Lung (tissue), 16 donors: ENCODE data around the gene GRIN2A. TPM values are rescaled to one million over a fixed set of nuclear protein-coding genes. Genes with fewer than 3 reads are reported as not detected.

Source experiments
- ATAC-seq: fragments of 200-7000 bp; cut with Tn5 transposase; one replicate; pipeline ENCODE4 v1.9.1; 2020; ENCODE audit warnings: moderate number of reproducible peaks; ENCODE audit not compliant: insufficient read depth, low FRiP score
- DNase-seq, 3 donors: peaks; one replicate each; pipeline ENCODE4 v3.0.0-alpha.2; 2013 to 2017
- H3K27ac ChIP-seq, 2 donors: one replicate each; pipeline ENCODE4 v1.5.1; 2013; ENCODE audit warnings: mild to moderate bottlenecking in 2 of 2, moderate library complexity in 2 of 2, control low read depth in 1 of 2, inconsistent platforms in 1 of 2, low read depth in 1 of 2, low read length in 1 of 2
- H3K27me3 ChIP-seq, 3 donors: one replicate each; pipeline ENCODE4 v1.5.1; 2013; ENCODE audit warnings: low read length in 2 of 3; ENCODE audit not compliant: control insufficient read depth in 3 of 3, insufficient read depth in 3 of 3
- H3K36me3 ChIP-seq, 4 donors: one replicate each; pipeline ENCODE4 v1.5.1; 2013; ENCODE audit warnings: low read length in 4 of 4, mild to moderate bottlenecking in 1 of 4, moderate library complexity in 1 of 4; ENCODE audit not compliant: control insufficient read depth in 4 of 4, insufficient read depth in 4 of 4
- H3K4me1 ChIP-seq, 5 donors: one replicate each; pipeline ENCODE4 v1.5.1; 2013; ENCODE audit warnings: low read length in 5 of 5, mild to moderate bottlenecking in 2 of 5, moderate library complexity in 1 of 5; ENCODE audit not compliant: control insufficient read depth in 5 of 5, insufficient read depth in 5 of 5
- H3K4me3 ChIP-seq: one replicate; pipeline ENCODE4 v1.5.1; 2013; ENCODE audit warnings: mild to moderate bottlenecking, control low read depth, moderate library complexity
- H3K9ac ChIP-seq, 2 donors: one replicate each; pipeline ENCODE4 v1.5.1; 2013; ENCODE audit warnings: low read length in 2 of 2, control low read depth in 1 of 2; ENCODE audit not compliant: insufficient read depth in 1 of 2
- H3K9me3 ChIP-seq, 4 donors: one replicate each; pipeline ENCODE4 v1.5.1; 2013; ENCODE audit warnings: low read length in 3 of 4, mild to moderate bottlenecking in 1 of 4, moderate library complexity in 1 of 4; ENCODE audit not compliant: control insufficient read depth in 4 of 4, insufficient read depth in 3 of 4
- WGBS, 2 donors: extraction: QIAGEN DNeasy Blood & Tissue Kit; methylation state at CpG; one replicate each; pipeline ENCODE4 v1.1.7; 2013; 5-methylcytosine and 5-hydroxymethylcytosine counted together
- long read RNA-seq, 5 donors: transcript quantifications; one replicate each; lab custom pipeline, GENCODE V29; 2026
- polyA plus RNA-seq, 2 donors: library from polyadenylated mRNA; stranded (reverse); fragments of 200-250 nt; gene quantifications; one replicate each; pipeline ENCODE4 v1.2.1, GENCODE V29; 2013
- total RNA-seq, 2 donors: library from RNA; depleted of rRNA in 1 of 2; stranded (reverse); fragments of >200 nt in 1 of 2; gene quantifications; one replicate each; pipeline ENCODE4 v1.2.1, GENCODE V29; 2014 to 2021
- TF ChIP-seq, protein P1 (sequence below): IDR thresholded peaks from 2 replicates; pipeline ENCODE4 v1.5.1; 2012; ENCODE audit warnings: mild to moderate bottlenecking; ENCODE audit errors: control extremely low read depth, extremely low read depth
- donor health status: control.
- donor health status: control.
- donor health status: Bipolar disorder and iron deficiency.
- donor health status: healthy.
- donor health status: DM: yes; HTN: yes; CAD: no.

Gene GRIN2A
- total RNA-seq: under 1 TPM; 0.18 to 0.37 TPM
- under 1 TPM; 0.02 TPM for polyA plus RNA-seq
- long read RNA-seq, donor 1: 0 reads
- long read RNA-seq, donor 2: 0 reads
- long read RNA-seq, donor 3: 0 reads
- long read RNA-seq, donor 4: 0 reads
- long read RNA-seq, donor 5: 0 reads

DNA sequence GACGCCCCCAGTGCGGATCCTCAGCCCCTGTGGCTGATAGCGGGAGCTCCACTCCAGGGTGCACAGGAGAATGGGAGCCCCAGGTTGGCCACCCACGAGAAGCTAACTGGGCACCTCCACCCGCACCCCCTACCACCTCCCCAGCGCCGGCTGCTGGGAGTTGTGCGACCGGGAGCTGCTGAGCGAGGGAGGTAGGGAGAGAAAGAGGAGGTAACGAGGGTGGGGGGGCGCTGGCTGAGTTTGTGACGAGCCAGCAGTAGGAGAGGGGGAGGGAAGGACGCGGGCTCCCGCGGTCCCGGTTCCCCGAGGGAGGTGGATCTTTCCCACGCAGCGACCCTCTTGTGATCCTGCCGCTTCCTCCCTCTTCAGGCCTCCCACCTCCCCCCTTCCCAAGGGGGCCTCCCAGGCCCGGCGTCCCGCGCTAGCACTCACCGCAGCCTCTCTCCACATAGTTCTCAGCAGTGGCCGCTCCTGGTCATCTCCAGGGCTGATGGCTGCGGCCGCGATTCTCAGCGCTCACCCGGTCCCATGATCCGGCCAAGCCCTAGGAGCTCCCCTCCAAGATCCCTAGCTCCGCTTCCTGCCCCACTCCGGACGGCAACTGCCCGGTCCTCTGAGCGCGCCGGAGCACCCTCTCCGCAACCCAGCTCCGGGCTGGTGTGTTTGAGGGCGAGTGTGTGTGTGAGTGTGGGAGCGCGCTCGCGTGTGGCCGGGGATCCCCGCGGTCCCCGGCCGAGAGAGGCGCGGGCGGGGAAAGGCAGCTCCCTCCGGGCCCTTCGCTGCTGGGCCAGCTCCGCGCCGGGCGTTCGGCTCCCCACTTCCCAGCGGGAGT, at the start of gene GRIN2A:
Gene GRIN2A, minus strand, starts transcription at position 207 of the 832 bp plus-strand sequence. CDS start 2,017 bp downstream, outside the sequence.
- DNase-seq (peak in 2 of 3 donors; percentile 6 to 9), ATAC-seq (no peak)
- TF ChIP-seq, protein P1, sequence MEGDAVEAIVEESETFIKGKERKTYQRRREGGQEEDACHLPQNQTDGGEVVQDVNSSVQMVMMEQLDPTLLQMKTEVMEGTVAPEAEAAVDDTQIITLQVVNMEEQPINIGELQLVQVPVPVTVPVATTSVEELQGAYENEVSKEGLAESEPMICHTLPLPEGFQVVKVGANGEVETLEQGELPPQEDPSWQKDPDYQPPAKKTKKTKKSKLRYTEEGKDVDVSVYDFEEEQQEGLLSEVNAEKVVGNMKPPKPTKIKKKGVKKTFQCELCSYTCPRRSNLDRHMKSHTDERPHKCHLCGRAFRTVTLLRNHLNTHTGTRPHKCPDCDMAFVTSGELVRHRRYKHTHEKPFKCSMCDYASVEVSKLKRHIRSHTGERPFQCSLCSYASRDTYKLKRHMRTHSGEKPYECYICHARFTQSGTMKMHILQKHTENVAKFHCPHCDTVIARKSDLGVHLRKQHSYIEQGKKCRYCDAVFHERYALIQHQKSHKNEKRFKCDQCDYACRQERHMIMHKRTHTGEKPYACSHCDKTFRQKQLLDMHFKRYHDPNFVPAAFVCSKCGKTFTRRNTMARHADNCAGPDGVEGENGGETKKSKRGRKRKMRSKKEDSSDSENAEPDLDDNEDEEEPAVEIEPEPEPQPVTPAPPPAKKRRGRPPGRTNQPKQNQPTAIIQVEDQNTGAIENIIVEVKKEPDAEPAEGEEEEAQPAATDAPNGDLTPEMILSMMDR: no peak
- peaks cover 0 to 18% (median 5%) of the 10 kb centered on the region in 5 donors for H3K4me1 ChIP-seq
- H3K9me3 ChIP-seq: peaks cover 0 to 4% (median 0%) of the 10 kb centered on the region in 4 donors
- no peak within 1 kb of the TSS for H3K4me3 ChIP-seq
- H3K9ac ChIP-seq: no peak within 1 kb of the TSS
- H3K27ac ChIP-seq: no peak within 1 kb of the TSS
- H3K27me3 ChIP-seq: peaks cover 7 to 70% (median 40%) of the 10 kb centered on the region in 3 donors
- 1 to 2% methylated on average over 46 to 64 of the region's 64 CpGs for WGBS, 2 donors
- H3K36me3 ChIP-seq: no peaks in the 10 kb centered on the region

GRCh38 chr16:10231563-10231962, 49.3 kb upstream of the GRIN2A start:
- Histone ChIP-seq H3K36me3 (no peaks in the 10 kb centered on the region), H3K9me3 (peaks cover 0 to 17% (median 4%) of the 10 kb centered on the region in 4 donors), H3K27me3 (no peaks in the 10 kb centered on the region), H3K4me1 (no peaks in the 10 kb centered on the region), H3K27ac (no peak overlapping the region), H3K9ac (no peak overlapping the region), H3K4me3 (no peak overlapping the region)
- TF ChIP-seq, protein P1: no peak
- ATAC-seq: no peak
- 91 to 98% methylated on average over 2 of the region's 2 CpGs for WGBS, 2 donors
- no peak for DNase-seq

DNA sequence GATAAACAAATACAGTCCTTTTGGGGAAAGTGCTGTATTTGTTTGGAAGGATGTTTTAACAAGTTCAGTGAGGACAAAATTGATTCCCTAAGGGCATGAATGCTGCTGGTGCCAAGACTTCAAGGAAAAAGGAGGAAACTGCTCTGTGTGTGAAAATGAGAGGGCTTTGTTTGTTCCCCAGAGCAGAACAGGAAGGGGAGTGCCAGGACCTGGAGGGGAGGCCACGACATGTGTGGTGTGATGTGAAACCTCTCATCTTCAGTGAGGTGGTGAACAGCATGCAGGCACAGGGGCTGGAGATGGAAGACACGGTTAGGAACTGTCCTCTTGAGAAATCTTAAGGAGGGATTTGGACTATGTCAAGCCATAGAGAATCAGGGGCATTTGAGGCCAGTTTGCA, 46.6 kb upstream of the GRIN2A start:
- TF ChIP-seq, protein P1: no peak
- no peak for ATAC-seq
- 3 to 6% methylated on average over 2 of the region's 2 CpGs for WGBS, 2 donors

More for the DNA sequence above, 46.6 kb upstream of the GRIN2A start:
- Histone ChIP-seq H3K27me3 (no peaks in the 10 kb centered on the region), H3K9me3 (peaks cover 0 to 17% (median 4%) of the 10 kb centered on the region in 4 donors), H3K4me3 (no peak overlapping the region), H3K4me1 (no peaks in the 10 kb centered on the region), H3K36me3 (no peaks in the 10 kb centered on the region), H3K9ac (no peak overlapping the region), H3K27ac (no peak overlapping the region)
- no peak for DNase-seq
